ENCODE measurements around the gene NIPBL.
"Not testable (repeated sequence)": the region's sequence is repeated elsewhere in the genome, so short reads cannot be mapped to it uniquely, and the experiment has no call there.

NIPBL gene

DNA sequence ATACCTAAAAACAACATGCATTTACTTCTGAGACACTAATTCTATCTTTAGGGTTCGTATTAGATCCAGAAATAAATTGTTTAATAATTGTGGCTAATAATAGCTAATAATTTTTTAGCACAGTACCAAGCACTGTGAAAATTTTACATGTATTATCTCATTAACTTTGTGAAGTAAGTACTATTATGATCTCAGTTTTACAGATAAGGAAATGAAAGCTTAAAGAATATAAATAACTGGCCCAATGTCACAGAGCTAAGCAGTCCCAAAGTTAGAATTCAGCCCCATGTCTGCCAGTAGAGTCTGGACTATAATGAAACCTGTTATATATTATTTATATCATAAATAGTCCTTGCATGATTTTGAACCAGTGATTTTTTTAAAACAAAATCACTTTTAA is 163.3 kb downstream of the NIPBL start:
- no peak for FAIRE-seq

- no peak for FAIRE-seq
Measured at GRCh38 chr5:37043693-37044092, 167.1 kb downstream of the NIPBL start.

GRCh38 chr5:37044120-37044519 is 167.6 kb downstream of the NIPBL start:
- FAIRE-seq, result no peak

- no peak for FAIRE-seq
Measured at GRCh38 chr5:37045703-37046102, 169.1 kb downstream of the NIPBL start.

GRCh38 chr5:37047947-37048346 is 171.4 kb downstream of the NIPBL start:
- FAIRE-seq, result peak; percentile 27

DNA sequence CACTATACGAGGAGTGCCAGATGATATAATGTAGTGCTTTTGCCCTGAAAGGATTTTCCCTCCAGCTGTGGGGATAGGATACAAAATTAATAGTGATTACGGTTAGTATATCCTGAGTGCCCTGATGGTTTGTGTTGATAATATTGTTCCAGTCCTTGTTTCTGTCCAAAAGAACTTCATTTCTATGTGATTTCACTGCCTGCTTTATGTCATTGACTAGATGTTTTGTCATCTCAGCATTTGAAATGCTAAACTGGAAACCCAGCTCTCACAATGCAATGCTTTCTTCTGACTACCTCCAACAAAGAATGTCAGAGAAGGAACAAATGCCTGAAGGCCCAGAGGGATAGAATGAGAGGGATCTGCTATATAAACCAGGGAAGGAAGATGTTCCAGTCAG is 177.8 kb downstream of the NIPBL start:
- no peak for FAIRE-seq

DNA sequence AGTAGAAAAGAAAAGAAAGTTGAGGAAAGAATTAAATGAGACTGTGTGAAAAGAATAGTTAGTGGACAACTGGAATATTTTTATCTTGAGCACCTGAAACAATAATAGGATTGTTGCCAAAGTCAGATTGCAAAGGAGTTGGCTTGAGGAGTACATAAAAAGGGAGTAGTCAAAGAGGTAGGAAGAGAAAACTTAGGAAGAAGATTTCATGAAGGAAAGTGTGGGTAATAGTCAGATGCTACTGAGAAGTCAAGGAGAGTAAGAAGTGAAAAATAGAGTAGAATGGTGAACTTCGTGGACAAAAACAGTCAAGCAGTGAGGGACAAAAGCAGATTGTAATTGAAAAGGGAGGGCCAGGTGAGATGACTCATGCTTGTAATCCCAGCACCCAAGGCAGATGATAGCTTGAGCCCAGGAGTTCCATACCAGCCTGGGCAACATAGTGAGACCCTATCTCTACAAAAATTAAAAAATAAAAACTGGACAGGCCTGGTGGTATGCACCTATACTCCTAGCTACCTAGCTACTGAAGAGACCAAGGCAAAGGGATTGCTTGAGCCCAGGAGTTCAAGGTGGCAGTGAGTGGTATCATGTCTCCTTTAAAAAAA is 178.9 kb downstream of the NIPBL start:
- FAIRE-seq, result no peak

- no peak for FAIRE-seq
Measured at GRCh38 chr5:37056762-37057161, 180.2 kb downstream of the NIPBL start.

DNA sequence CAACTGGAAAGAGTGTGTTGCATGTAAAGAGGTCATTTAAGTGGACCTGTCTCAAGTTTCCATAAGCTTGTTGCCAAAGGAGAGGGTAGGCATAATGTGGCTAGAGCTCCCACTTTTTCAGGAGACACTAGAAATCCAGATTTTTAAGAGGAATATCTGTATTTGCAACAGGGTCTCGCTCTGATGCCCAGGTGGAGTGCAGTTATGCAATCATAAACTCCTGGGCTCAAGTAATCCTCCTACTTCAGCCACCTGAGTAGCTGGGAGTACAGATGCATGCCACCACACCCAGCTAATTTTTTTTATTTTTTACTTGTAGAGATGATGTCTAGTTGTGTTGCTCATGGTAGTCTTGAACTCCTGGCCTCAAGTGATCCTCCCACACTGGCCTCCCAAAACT is 183.5 kb downstream of the NIPBL start:
- no peak for FAIRE-seq

DNA sequence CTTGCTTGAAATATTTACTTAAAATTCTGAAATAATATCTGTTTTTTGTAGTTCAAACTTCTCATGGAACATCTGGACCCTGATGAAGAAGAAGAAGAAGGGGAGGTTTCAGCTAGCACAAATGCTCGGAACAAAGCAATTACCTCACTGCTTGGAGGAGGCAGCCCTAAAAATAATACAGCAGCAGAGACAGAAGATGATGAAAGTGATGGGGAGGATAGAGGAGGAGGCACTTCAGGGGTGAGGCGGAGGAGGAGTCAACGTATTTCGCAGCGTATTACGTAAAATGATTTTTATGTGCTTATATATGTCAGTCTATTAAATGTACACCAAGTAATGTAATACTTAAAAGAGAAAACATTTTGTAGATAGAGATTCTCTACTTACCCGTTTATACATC is 187.2 kb downstream of the NIPBL start:
- no peak for FAIRE-seq

DNA sequence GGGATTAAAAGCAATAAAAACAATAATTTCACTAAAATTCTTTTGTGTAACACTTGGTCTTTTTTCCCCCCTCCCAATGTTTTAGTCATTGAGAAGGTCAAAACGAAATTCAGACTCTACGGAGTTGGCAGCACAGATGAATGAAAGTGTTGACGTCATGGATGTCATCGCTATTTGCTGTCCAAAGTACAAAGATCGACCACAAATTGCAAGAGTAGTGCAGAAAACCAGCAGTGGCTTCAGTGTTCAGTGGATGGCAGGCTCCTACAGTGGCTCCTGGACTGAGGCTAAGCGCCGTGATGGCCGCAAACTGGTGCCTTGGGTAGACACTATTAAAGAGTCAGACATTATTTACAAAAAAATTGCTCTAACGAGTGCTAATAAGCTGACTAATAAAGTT is 187.9 kb downstream of the NIPBL start:
- no peak for FAIRE-seq

DNA sequence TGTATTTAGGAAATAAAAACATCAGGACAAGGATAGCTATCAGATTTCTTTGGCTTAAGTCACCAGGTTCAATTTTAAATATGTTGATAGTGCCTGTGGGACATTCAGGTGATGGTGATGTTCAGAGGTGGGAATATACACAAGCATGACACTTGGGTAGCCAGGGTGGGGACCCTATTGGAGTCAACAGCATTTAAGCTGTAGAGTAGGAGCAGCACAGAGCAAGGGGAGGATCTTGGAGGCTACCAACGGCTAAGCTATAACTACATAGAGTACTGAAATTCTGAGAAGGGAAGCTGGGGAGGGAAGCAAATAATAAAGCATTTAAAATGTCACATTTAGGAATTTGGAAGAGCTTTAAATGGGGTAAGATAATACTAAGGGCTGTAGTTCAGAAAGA is 194.9 kb downstream of the NIPBL start:
- FAIRE-seq, result no peak

- FAIRE-seq, result no peak
Measured at GRCh38 chr5:37071901-37072581, 195.5 kb downstream of the NIPBL start.

GRCh38 chr5:37075399-37075950 is 198.9 kb downstream of the NIPBL start:
- FAIRE-seq, result no peak

DNA sequence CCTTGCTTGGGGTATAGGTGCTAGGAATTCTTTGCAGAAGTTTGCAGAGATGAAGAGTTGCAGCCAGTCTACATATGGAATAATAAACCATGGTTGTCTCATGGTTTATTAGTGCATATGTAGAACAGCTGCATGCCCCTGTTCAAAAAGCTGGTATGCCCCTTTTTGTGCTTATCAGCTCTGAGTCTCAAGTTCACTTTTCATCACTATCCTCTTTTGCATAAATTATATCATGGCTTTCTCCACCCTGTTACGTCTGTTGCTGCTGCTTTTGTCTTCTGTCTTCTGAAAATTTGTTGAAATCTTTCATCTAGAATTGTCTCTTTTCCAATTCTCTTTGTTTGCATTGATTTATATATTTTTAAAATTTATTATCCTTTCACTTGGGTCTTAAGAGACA is 200.6 kb downstream of the NIPBL start:
- FAIRE-seq, result no peak

GRCh38 chr5:37080697-37081096 is 204.1 kb downstream of the NIPBL start:
- no peak for FAIRE-seq

DNA sequence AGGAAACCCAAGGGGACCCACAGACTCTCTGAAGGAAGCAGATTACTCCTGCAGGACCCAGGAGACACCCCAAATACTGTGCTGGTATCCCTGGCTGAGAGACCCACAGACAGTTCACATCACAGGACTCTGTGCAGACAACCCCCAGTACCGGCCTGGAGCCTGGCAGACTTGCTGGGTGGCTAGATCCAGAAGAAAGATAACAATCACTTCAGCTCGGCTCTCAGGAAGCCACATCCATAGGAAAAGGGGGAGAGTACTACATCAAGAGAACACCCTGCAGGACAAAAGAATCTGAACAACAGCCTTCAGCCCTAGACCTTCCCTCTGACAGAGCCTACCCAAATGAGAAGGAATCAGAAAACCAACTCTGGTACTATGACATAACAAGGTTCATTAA is 206.4 kb downstream of the NIPBL start:
- not testable (repeated sequence) for FAIRE-seq

DNA sequence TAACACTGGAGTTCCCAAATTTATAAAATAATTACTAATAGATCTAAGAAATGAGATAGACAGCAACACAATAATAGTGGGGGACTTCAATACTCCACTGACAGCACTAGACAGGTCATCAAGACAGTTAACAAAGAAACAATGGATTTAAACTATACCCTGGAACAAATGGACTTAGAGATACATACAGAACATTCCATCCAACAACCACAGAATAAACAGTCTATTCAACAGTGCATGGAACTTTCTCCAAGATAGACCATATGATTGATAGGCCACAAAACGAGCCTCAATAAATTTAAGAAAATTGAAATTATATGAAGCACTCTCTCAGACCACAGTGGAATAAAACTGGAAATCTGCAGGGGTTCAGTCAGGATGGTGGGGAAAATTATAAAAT is 209.5 kb downstream of the NIPBL start:
- FAIRE-seq, result not testable (repeated sequence)

DNA sequence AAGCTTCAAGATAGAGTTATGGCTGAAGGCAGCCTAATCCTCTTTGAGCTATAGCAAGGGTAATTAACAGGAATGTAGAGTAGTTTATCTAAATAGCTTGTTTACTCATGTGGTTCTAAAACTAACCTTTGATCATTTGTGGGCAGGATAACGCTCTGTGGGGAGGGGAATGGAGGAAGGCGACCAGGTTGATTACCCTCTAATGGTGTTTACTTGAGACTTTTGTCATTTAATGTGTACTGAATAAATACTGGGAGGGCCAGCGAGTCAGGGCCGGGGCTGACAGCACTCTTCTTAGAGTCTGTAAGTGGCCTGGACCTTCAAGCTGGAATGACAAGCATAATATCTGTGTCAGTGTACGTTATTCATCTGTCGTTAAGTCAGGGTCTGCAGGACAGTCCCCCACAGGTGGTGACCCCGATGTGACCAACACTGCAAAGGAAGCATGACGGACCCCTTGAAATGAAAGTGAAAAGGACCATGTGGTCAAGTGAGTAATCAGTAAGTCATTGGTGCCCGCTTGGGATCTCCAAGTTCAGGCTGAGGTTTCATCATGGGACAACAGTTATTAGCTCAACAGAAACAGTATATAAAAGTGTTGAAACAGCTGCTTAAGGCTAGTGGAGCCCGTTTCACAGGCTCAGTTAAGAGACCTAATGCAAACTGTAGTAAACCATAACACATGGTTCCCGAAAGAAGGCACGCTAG is 210.1 kb downstream of the NIPBL start:
- FAIRE-seq, result no peak

- FAIRE-seq, result no peak
Measured at GRCh38 chr5:37088009-37088408, 211.4 kb downstream of the NIPBL start.

DNA sequence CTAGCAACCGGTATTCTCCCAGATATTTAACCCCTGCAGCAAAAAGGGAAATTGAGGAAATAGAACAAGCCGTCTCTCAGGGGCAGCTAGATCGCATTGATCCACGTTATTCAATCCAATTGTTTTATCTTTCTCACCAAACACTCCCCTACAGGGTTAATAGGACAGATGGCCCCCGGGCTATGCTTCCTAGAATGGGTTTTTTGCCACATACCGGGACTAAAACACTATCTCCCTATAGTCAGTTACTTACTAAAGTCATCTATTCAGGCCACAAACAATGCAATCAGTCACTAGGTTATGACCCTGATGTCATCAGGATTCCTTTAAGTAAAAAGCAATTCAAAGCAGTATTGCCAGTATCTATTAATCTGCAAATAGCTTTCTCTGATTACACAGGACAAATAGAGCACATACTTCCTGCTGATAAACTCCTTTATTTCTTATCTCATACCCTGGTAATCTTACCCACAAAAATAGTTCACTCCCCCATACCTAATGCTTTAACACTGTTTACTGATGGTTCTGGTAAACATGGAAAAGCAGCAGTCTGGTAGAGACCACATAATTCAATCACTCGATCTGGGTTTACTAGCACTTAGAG is 213.7 kb downstream of the NIPBL start:
- FAIRE-seq, result no peak

- no peak for FAIRE-seq
Measured at GRCh38 chr5:37090781-37091180, 214.2 kb downstream of the NIPBL start.

DNA sequence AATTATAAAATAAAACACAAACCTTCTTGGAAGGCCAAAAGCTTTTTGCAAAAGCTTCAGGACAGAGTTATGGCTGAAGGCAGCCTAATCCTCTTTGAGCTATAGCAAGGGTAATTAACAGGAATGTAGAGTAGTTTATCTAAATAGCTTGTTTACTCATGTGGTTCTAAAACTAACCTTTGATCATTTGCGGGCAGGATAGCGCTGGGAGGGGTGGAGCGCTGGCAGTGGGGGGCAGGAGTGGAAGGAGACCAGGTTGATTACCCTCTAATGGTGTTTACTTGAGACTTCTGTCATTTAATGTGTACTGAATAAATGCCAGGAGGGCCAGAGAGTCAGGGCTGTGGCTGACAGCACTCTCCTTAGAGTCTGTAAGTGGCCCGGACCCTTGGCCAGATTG is 217.2 kb downstream of the NIPBL start:
- FAIRE-seq, result not testable (repeated sequence)

DNA sequence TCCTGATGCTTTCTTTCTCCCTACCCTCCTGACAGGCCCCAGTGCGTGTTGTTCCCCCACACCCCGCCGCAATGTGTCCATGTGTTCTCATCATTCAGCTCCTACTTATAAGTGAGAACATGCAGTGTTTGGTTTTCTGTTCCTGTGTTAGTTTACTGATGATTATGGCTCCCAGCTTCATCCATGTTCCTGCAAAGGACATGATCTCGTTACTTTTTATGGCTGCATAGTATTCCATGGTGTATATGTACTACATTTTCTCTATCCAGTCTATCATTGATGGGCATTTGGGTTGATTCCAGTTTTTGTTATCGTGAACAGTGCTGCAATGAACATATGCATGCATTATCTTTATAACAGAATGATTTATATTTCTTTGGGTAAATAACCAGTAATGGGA is 222.7 kb downstream of the NIPBL start:
- FAIRE-seq, result not testable (repeated sequence)

Measured in A204.1 (cell line).